Measurements from ENCODE around the gene CABLES1.

The CABLES1 gene

GRCh38 chr18:23188068-23188760 is 52.9 kb downstream of the CABLES1 start:
- H3K4me3 ChIP-seq (ENCODE audit: low read depth, low read length), result no peak overlapping the region
- peak; percentile 18 for DNase-seq (ENCODE audit: low read depth)
- TF ChIP-seq CTCF (conservative IDR thresholded peaks at IDR 0.05; ENCODE audit: low read depth, low read length), result no peak

DNA sequence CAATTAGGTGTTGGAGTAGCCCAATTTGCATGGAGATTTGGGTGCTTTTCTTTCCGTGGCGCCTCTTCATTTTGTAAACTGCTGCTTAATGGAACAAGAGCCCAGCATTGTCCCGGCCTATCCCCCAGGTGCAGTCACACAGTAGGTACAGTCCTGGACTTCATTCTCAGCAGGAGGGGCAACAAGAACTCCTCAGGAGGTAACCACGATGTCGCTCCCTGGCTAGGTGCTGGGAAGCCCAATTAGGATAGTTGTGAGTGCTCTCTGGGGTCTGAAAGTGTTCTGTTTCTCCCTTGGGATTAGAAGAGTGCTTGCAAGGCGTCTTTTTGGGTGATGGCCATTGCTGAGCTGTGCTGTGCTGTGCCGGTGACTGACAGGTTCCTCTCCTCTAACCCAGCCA is 53.8 kb downstream of the CABLES1 start:
- TF ChIP-seq CTCF (conservative IDR thresholded peaks at IDR 0.05; ENCODE audit: low read depth, low read length), result no peak
- no peak for DNase-seq (ENCODE audit: low read depth)
- no peak overlapping the region for H3K4me3 ChIP-seq (ENCODE audit: low read depth, low read length)

GRCh38 chr18:23189768-23190661 is 54.7 kb downstream of the CABLES1 start:
- no peak overlapping the region for H3K4me3 ChIP-seq (ENCODE audit: low read depth, low read length)
- DNase-seq (ENCODE audit: low read depth), result no peak
- no peak for TF ChIP-seq CTCF (conservative IDR thresholded peaks at IDR 0.05; ENCODE audit: low read depth, low read length)

GRCh38 chr18:23191232-23191631 is 55.9 kb downstream of the CABLES1 start:
- no peak for DNase-seq (ENCODE audit: low read depth)
- H3K4me3 ChIP-seq (ENCODE audit: low read depth, low read length), result no peak overlapping the region
- TF ChIP-seq CTCF (conservative IDR thresholded peaks at IDR 0.05; ENCODE audit: low read depth, low read length), result no peak

- no peak overlapping the region for H3K4me3 ChIP-seq (ENCODE audit: low read depth, low read length)
- no peak for TF ChIP-seq CTCF (conservative IDR thresholded peaks at IDR 0.05; ENCODE audit: low read depth, low read length)
- DNase-seq (ENCODE audit: low read depth), result no peak
Measured at GRCh38 chr18:23193742-23194141, 58.5 kb downstream of the CABLES1 start.

GRCh38 chr18:23194155-23194996 is 59.1 kb downstream of the CABLES1 start:
- no peak for TF ChIP-seq CTCF (conservative IDR thresholded peaks at IDR 0.05; ENCODE audit: low read depth, low read length)
- peak; percentile 59 for DNase-seq (ENCODE audit: low read depth)
- no peak overlapping the region for H3K4me3 ChIP-seq (ENCODE audit: low read depth, low read length)
